Vagina (tissue), 2 donors: ENCODE data around the gene APCDD1L. TPM values are rescaled to one million over a fixed set of nuclear protein-coding genes. Genes with fewer than 3 reads are reported as not detected.
A peak's percentile ranks its signal among the peaks of the same experiment; 100 is the strongest.

Source experiments
- DNase-seq, 2 donors: peaks; one replicate each; pipeline ENCODE4 v3.0.0-alpha.2; 2017; ENCODE audit errors: extremely low spot score in 2 of 2
- H3K27ac ChIP-seq: fragments of 200-600 bp; sonication (generic); one replicate; pipeline ENCODE4 v1.5.1; 2019
- H3K27me3 ChIP-seq: fragments of 200-600 bp; sonication (generic); one replicate; pipeline ENCODE4 v1.5.1; 2019
- H3K36me3 ChIP-seq, 2 donors: fragments of 200-600 bp; sonication (generic); one replicate each; pipeline ENCODE4 v1.5.1; 2017 to 2019
- H3K4me1 ChIP-seq: fragments of 200-600 bp; sonication (generic); one replicate; pipeline ENCODE4 v1.5.1; 2019
- H3K4me3 ChIP-seq, 2 donors: fragments of 200-600 bp; sonication (generic); 1 replicate in 1 of 2; 2 replicates in 1 of 2; pipeline ENCODE4 v1.5.1; 2016 to 2019
- H3K9me3 ChIP-seq: fragments of 200-600 bp; sonication (generic); one replicate; pipeline ENCODE4 v1.5.1; 2019
- CTCF ChIP-seq, 3 experiments: fragments of 450-650 bp in 2 of 3; fragments of 200-600 bp in 1 of 3; sonication (generic) in 1 of 3; IDR thresholded peaks; one replicate each; pipeline ENCODE4 v1.5.1; 2017 to 2019; ENCODE audit warnings: antibody characterized with exemption in 3 of 3, mild to moderate bottlenecking in 2 of 3, moderate library complexity in 2 of 3
- POLR2A ChIP-seq, 2 donors: fragments of 450-650 bp; IDR thresholded peaks; one replicate each; pipeline ENCODE4 v1.6.1; 2017; ENCODE audit warnings: antibody characterized with exemption in 2 of 2, mild to moderate bottlenecking in 2 of 2, moderate library complexity in 2 of 2
- POLR2AphosphoS5 ChIP-seq, 2 donors: sonication (generic); formaldehyde crosslinking; IDR thresholded peaks; one replicate each; pipeline ENCODE4 v1.9.0; 2017; ENCODE audit warnings: antibody characterized with exemption in 2 of 2, mild to moderate bottlenecking in 2 of 2, low read depth in 1 of 2; ENCODE audit not compliant: insufficient read depth in 1 of 2
- intact Hi-C: fragments of 100-400 bp; cut with DNase I; formaldehyde crosslinking; loops from one replicate; pipeline ENCODE4 v1.15.1; 2023
- total RNA-seq: library from RNA; depleted of rRNA; stranded (reverse); fragments of >200 nt; gene quantifications from one replicate; pipeline ENCODE4 v1.2.3, GENCODE V29; 2016

Gene APCDD1L
- total RNA-seq, 1 donor from 2014 or later = 0.98 TPM

DNA sequence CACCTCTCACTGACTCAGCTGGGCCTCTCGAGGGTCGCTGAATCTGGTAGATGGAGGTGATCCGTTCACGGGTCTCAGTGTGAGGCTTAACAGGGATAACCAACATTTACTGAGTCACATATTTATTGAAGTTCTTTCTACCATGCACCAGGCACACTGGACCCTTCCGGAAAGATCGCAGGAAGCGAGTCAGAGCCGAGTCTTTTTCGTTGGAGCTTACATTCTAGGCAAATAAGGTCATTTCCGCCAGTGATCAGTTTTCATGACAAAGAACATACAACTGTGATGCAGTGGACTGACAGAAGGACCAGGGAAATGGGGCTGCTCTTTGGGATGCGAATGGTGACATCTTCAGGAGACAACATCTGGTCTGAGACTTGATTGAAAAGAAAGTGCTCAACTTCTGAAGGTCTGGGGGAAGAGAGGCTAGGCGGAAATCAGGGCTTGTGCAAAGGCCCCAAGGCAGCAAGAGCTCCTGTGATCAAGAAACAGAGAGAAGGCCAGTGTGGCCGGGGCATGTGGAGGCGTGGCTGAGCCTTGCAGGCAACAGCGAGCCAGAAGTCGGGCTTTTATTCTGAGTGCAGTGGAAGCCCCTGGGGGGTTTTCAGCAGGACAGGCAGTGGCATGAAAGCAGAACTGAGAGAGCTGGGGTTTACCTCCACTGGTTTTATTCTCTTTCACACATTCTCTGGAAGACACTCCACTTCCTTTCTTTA lies 56.7 kb downstream of the APCDD1L start:
- H3K4me1 ChIP-seq = no peaks in the 10 kb centered on the region
- no peaks in the 10 kb centered on the region for H3K9me3 ChIP-seq
- no peak for TF ChIP-seq POLR2AphosphoS5 (IDR thresholded peaks at IDR 0.05; ENCODE audit: insufficient read depth in 1 of 2, low read depth in 1 of 2)
- TF ChIP-seq POLR2A (IDR thresholded peaks at IDR 0.05) = no peak
- TF ChIP-seq CTCF (IDR thresholded peaks at IDR 0.05) = no peak
- H3K27me3 ChIP-seq = no peaks in the 10 kb centered on the region
- no peak for DNase-seq
- no peak overlapping the region for H3K27ac ChIP-seq
- H3K4me3 ChIP-seq = no peak overlapping the region
- H3K36me3 ChIP-seq = no peaks in the 10 kb centered on the region
- intact Hi-C loops = no loop called here

DNA sequence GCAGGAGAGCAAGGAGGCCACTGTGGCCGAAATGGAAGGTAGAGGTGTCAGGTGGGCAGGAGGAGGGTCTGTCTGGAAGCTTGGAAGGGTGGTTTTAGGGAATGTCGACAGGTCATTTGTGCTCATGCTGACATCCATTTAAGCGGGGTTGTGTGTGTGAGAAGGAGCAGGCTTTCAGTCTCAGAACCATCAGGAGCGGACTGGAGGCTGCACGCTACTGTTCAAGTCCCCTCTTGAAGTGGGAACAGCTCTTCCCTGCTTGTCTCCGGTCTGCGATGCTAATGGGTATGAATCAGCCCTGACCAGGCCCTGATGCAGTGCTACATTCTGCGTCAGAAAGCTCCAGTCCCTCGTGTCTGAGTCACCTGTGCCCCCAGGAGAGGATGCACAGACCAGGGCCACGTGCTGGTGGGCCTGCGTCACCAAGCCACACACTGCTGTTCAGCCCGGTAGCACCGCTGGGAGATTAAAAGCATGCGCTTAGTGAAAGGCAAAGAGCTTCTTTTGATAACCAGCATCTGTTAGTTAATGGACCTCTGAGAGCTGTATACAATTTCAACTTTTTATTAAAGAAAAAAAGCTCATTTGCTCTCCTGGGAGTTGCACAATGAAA lies 58.0 kb downstream of the APCDD1L start:
- intact Hi-C loops = no loop called here
- TF ChIP-seq POLR2AphosphoS5 (IDR thresholded peaks at IDR 0.05; ENCODE audit: insufficient read depth in 1 of 2, low read depth in 1 of 2) (peak in 1 of 2 donors; percentile 17), CTCF (IDR thresholded peaks at IDR 0.05) (no peak), POLR2A (IDR thresholded peaks at IDR 0.05) (no peak)
- no peak for DNase-seq
- Histone ChIP-seq H3K4me3 (no peak overlapping the region), H3K9me3 (no peaks in the 10 kb centered on the region), H3K27ac (no peak overlapping the region), H3K4me1 (no peaks in the 10 kb centered on the region), H3K36me3 (no peaks in the 10 kb centered on the region), H3K27me3 (no peaks in the 10 kb centered on the region)

GRCh38 chr20:58454460-58454859 lies 60.7 kb downstream of the APCDD1L start:
- Histone ChIP-seq H3K4me1 (no peaks in the 10 kb centered on the region), H3K36me3 (no peaks in the 10 kb centered on the region), H3K27me3 (no peaks in the 10 kb centered on the region), H3K9me3 (no peaks in the 10 kb centered on the region), H3K4me3 (no peak overlapping the region), H3K27ac (no peak overlapping the region)
- intact Hi-C loops = no loop called here
- DNase-seq = no peak
- TF ChIP-seq POLR2AphosphoS5 (IDR thresholded peaks at IDR 0.05; ENCODE audit: insufficient read depth in 1 of 2, low read depth in 1 of 2) (no peak), POLR2A (IDR thresholded peaks at IDR 0.05) (no peak), CTCF (IDR thresholded peaks at IDR 0.05) (no peak)

DNA sequence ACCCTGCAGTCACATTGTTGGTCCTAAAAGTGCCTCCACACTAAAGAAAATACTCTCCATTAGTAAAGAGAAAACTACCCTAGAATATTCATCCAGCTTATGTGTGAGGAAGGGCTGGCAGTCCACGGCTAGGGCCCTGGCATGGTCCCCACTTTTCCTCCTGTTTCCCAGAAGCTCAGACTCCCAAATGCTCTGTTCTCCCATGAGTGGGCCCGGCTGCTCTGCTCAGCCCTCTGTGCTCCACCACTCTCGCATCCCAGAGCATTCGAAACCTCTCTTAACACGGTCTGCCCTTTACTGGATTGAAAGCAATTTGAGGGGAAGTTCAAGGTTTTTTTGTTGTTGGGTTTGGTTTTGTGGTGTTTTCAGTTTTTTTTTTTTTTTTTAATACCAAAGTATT lies 61.8 kb downstream of the APCDD1L start:
- no peak for DNase-seq
- intact Hi-C loops = no loop called here
- Histone ChIP-seq H3K9me3 (no peaks in the 10 kb centered on the region), H3K36me3 (no peaks in the 10 kb centered on the region), H3K27ac (no peak overlapping the region), H3K4me3 (no peak overlapping the region), H3K4me1 (no peaks in the 10 kb centered on the region), H3K27me3 (no peaks in the 10 kb centered on the region)
- TF ChIP-seq POLR2A (IDR thresholded peaks at IDR 0.05) (no peak), CTCF (IDR thresholded peaks at IDR 0.05) (no peak), POLR2AphosphoS5 (IDR thresholded peaks at IDR 0.05; ENCODE audit: insufficient read depth in 1 of 2, low read depth in 1 of 2) (no peak)

DNA sequence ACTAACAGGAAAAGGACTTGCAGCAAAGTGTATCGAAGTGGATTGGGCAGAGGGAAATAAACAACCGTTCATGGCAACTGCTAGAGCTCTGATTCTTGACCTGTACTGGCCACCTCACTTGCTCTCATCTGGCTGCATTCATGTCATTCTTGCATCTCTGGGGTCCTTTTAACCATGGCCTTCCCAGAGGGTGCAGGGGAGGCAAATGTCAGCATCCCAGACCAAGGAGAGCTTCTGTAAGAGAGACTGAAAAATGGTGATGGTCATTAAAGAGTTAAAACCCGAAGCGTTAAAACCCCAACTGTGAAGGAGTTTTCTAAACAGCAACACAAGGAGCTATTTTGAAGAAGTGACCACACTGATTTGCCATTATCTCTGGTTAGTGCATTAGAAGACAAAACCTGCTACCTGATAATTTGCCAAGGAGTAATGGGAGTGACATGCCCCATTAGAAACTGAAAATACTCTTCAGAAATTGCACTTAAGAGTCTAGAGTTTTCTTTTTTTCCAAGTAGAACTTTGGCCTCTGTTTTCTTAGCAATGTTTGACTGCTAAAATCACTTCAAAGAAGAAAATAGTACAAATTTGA lies 62.4 kb downstream of the APCDD1L start:
- Histone ChIP-seq H3K27ac (no peak overlapping the region), H3K4me3 (no peak overlapping the region), H3K9me3 (no peaks in the 10 kb centered on the region), H3K4me1 (no peaks in the 10 kb centered on the region), H3K27me3 (no peaks in the 10 kb centered on the region), H3K36me3 (no peaks in the 10 kb centered on the region)
- TF ChIP-seq CTCF (IDR thresholded peaks at IDR 0.05) = no peak
- TF ChIP-seq POLR2AphosphoS5 (IDR thresholded peaks at IDR 0.05; ENCODE audit: insufficient read depth in 1 of 2, low read depth in 1 of 2) = no peak
- no peak for TF ChIP-seq POLR2A (IDR thresholded peaks at IDR 0.05)
- intact Hi-C loops = no loop called here
- DNase-seq = no peak
